ENCODE measurements around the gene E2F8.
"Not testable (repeated sequence)": the region's sequence is repeated elsewhere in the genome, so short reads cannot be mapped to it uniquely, and the experiment has no call there.

Gene E2F8, protein sequence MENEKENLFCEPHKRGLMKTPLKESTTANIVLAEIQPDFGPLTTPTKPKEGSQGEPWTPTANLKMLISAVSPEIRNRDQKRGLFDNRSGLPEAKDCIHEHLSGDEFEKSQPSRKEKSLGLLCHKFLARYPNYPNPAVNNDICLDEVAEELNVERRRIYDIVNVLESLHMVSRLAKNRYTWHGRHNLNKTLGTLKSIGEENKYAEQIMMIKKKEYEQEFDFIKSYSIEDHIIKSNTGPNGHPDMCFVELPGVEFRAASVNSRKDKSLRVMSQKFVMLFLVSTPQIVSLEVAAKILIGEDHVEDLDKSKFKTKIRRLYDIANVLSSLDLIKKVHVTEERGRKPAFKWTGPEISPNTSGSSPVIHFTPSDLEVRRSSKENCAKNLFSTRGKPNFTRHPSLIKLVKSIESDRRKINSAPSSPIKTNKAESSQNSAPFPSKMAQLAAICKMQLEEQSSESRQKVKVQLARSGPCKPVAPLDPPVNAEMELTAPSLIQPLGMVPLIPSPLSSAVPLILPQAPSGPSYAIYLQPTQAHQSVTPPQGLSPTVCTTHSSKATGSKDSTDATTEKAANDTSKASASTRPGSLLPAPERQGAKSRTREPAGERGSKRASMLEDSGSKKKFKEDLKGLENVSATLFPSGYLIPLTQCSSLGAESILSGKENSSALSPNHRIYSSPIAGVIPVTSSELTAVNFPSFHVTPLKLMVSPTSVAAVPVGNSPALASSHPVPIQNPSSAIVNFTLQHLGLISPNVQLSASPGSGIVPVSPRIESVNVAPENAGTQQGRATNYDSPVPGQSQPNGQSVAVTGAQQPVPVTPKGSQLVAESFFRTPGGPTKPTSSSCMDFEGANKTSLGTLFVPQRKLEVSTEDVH

DNA sequence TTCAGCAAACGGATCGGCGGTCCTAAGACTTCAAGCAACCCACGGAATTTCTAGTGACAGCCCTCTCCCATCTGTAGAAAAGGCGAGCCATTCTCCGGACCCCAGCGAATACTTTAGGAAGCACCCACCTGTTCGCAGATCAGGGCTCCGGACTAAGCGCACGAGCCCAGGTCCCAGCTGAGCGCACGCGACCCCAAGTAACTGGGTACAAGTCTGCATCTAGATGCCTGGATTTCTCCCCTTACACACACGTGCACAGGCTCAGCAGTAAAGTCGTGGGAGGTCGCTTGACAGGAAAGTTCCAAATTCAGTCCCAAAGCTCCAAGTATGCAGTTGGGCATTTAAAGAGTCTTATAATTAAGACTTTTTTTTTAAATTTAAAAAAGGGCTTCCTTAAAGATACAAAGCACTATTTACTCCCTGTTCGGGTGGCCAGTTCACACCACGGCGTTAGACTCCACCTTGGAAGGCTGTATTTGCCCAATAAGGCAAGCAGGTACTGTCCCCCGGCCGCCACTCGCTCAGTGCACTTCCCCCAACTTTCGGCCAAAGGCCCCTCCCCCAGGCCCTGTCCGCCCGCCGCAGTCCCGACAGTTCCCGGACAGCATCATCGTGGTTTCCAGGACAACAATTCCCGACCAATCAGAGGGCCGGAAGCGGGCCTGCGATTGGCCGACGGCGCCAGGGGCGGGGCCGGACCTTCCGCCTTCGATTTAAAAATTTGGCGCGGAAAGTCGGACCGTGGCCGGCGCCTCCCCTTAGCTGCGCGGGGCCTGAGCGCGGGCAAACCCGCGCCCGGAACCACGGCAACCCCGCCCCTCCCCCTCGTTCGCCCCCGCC lies at the start of gene E2F8:
Gene E2F8, minus strand, starts transcription at position 526 of the 840 bp plus-strand sequence. CDS start 824 bp downstream, outside the sequence.
- DNase-seq, result peak; percentile 89

DNA sequence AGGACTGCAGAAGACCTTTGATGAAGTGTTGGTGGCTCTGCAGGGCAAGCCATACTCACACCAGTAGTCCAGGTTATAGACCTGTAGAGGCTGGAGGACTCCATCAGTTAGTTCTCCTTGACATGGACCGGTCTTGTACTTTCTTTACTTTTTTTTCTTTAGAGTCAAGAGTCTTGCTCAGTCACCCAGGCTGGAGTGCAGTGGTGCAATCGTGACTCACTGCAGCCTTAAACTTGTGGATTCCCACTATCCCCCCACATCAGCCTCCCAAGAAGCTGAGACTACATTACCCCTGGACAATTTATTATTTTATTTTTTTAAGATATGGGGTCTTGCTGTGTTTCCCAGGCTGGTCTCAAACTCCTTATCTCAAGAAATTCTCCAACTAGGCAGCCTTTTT lies 49.6 kb upstream of the E2F8 start:
- no peak for DNase-seq

DNA sequence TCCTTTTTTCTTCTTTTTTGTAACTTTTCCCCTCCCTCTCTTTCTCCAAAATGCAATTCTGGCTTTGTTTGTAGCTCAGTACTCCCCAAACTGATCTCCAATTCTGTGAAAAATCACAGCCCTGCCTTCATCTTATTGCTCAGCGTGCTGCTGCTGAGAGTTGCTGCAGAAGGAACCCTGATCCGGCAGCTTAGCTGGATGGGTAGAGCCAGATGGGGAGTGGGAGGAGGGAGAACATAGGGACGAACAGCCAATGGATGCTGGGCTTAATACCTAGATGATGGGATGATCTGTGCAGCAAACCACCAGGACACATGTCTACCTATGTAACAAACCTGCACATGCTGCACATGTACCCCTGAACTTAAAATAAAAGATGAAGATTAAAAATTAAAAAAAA lies 47.5 kb upstream of the E2F8 start:
- no peak for DNase-seq

DNA sequence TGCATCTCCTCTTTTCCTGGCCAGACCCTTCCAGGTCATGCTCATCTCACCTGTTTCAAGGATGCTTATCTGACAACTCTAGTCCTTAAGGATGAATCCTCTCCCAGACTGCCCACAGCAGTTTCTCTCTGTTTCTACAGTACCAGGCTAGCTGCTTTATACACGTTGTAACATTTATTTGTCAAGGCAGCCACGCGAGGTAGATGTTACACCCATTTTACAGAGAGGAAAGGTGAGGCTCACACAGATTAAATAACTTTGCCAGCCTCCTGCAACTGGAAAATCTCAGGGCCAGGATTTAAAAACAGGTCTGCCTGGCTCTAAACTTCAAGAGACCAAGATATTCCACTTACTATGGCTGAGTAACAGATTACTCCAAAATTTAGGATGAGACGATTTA lies 45.7 kb upstream of the E2F8 start:
- no peak for DNase-seq

DNA sequence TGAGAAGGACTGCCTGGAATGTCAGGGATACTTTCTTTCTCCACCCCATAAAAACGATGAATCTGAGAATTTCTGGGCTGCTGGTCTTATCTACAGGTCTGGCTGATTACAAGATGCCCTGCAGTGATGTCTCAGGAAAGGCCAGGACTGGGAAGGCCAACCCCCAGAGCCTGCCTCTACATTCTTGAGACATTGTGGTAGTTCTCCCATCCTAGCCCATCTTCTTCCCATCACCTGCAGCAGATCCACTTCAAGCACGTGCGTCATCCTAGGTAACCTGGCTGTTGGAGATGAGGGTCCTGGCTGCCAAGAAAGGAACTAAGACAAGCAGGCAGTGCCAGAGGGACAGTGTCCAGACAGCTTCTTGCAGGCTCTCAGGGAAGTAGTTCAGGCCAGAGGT lies 44.1 kb upstream of the E2F8 start:
- DNase-seq, result no peak

DNA sequence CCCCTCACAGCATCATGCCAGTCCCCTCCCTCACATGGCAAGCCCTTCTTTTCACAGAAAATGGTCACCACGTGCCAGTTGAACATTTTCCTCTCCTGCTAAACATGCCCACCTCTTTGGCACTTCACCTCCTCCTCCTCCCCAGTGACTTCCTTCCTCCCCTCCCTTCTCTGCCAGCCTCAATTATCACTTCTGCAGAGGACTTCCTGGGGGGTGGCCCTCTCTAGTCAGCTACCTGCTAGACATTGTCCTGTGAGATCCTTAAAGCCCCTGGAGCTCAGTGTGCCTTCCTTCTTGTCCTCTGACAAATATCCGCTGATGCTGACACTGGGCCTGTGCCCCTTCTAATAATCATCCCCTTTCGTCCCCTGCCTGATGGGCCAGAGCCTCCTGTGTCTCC lies 43.2 kb upstream of the E2F8 start:
- DNase-seq, result no peak

DNA sequence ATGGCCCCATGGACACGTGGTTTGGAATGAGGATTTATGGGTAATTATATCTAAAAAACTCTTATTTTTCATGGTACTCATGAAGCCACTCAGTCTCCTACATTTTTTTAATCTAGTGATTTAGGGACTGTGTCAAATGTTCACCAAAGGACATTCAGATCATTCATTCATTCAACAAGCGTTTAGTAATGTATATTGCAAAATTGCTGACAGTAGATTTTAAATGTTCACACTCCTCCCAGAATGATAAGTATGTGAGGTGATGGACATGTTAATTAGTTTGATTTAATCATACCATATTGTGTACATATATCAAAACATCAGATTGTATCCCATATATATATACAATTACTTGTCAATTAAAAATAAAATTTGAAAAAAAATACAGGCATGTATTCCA lies 40.8 kb upstream of the E2F8 start:
- no peak for DNase-seq

DNA sequence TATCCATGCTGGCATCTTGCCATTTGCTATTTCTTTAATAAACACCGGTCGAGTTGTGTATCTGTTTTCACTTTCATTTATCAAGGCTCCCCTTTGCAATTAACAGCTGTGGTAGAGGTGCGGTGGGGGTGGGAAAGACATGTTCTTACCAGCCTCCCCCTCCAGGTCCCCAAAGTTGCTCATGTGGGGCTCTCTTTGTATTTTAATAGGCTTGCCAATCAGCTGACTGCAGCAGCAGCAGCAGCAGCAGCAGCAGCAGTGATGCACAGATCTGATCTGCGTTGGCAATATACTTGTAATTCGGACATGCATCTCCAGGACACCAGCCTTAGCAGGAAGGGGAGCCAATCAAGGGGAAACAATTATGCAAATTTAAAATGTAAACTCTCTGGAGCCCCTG lies 40.3 kb upstream of the E2F8 start:
- no peak for DNase-seq

DNA sequence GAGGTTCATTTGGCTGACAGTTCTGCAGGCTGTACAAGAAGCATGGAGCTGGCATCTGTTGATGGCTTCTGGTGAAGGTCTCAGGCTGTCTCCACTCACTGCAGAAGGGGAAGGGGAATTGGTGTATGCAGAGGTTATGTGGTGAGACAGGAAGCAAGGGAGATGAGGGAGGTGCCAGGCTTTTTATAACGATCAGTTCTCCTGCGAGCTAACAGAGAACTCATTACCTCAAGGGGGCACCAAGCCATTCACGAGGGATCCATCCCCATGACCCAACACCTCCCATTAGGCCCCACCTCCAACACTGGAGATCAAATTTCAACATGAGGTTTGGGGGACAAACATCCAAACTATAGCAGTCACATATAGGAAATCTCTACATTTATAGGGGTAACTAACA lies 38.7 kb upstream of the E2F8 start:
- DNase-seq, result no peak

DNA sequence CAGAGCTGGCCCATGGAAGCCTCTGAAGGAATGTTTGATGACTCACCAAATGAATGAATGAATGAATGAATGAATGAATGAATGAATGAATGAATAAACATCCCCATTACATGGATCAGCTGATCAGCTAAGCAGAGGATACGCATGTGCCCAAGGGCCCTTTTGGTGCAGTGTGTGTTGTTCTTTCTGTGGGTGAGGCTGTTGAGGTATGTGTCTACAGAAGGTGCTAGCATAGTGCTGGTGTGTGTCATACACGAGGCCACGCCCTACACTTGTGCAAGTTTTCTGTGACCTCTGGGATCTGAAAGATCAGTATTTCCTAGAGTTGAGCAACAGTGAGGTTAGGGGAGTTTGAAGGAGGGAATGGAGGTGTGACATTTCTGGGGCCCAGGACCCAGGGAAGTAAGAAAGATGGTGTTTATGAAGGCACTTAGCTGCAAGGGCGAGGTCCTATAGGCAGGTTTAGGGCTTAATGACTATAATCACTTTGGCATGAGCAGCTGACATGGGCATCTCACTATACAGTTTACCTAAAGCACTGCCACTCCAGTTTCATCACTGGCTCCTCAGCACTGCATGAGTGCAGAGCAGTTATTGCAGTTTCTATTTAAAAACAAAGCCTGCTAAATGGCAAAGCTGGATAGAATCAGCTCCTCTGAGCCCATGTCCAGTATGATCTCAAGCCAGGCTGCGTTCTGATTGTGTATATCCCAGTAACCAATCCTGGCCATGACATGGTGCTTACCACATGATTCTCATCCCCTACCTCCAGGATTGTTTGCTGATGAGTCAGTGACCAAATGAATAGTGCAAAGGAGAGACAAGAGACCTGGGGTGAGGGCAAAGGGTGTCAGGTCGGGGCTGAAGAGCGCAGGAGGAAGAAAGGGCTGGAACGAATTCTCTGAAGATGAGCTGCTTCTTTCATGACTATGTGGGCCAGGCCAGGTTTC lies 36.4 kb upstream of the E2F8 start:
- DNase-seq, result no peak

DNA sequence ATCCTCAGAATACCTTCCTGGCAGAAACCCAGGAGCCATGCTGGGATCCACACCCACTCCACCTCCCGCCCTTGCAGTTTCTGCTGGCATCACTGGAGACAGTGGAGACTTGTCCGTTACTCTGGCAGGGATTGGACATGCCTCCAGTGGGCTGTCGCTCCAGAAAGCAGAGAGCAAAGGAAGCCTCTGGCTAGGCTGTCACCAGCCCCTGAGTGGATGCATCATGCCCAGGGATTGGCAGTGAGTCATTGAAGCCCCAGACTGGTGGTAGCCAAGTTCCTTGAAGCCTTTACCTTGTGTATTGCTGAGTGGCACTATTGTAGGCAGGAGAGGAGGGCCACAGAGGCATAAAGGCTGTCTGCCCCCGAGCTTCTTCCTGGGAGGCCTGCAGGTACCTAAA lies 34.8 kb upstream of the E2F8 start:
- no peak for DNase-seq

DNA sequence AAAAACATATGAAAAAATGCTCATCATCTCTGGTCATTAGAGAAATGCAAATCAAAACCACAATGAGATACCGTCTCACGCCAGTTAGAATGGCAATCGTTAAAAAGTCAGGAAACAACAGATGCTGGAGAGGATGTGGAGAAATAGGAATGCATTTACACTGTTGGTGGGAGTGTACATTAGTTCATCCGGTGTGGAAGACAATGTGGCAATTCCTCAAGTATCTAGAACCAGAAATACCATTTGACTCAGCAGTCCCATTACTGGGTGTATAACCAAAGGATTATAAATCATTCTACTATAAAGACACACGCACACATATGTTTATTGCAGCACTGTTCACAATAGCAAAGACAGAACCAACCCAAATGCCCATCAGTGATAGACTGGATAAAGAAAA lies 32.5 kb upstream of the E2F8 start:
- not testable (repeated sequence) for DNase-seq

DNA sequence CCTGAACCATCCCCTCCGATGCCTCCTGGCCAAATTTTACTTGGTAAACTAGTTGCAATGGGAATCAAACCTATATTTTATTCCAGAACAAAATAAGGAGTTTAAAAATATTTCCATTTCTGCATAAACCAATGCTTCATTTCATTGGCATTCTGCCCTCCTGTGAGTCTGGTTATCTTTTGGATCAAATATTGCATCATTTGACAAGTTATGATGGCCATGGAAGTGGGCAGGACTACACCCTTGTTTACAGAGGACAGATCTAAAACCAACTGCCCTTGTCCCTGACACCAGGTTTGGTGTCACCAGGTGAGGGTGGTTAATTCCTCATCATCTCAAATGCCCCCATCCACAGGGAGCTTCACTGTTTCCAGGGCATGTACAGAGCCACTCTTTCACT lies 28.2 kb upstream of the E2F8 start:
- no peak for DNase-seq

DNA sequence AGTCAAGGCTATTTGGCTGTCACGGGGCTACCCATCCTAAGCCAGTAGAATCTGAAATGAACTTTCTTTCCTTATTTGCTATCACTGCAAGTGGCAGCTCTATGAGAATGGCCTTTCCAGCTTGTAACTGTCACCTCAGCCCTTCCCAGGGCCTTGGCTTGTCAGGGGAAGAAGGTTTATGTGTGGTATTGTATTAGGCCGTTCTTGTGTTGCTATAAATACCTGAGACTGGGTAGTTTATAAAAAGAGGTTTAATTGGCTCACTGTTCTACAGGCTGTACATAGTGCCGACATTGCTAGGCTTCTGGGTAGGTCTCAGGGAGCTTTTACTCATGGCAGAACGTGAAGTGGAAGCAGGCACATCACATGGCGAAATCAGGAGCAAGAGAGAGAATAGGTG lies 26.8 kb upstream of the E2F8 start:
- DNase-seq, result no peak

DNA sequence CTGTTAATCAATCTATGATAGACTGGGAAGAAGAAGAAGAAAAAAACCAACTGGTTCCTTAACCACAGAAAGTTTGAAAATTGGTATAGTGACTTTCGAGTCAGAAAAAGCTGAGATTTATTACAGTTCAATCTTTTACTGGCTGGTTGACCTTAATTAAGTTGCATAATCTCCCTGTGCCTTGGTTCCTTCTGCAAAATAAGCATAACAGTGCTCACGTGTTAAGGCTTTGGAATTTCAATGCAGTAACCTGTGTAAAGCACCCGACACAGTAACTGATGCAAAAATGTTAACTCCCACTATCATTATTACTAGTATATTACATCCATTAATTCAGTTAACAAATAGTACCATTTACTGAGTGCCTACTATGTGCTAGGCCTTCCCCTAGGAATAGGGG lies 22.6 kb upstream of the E2F8 start:
- DNase-seq, result no peak

DNA sequence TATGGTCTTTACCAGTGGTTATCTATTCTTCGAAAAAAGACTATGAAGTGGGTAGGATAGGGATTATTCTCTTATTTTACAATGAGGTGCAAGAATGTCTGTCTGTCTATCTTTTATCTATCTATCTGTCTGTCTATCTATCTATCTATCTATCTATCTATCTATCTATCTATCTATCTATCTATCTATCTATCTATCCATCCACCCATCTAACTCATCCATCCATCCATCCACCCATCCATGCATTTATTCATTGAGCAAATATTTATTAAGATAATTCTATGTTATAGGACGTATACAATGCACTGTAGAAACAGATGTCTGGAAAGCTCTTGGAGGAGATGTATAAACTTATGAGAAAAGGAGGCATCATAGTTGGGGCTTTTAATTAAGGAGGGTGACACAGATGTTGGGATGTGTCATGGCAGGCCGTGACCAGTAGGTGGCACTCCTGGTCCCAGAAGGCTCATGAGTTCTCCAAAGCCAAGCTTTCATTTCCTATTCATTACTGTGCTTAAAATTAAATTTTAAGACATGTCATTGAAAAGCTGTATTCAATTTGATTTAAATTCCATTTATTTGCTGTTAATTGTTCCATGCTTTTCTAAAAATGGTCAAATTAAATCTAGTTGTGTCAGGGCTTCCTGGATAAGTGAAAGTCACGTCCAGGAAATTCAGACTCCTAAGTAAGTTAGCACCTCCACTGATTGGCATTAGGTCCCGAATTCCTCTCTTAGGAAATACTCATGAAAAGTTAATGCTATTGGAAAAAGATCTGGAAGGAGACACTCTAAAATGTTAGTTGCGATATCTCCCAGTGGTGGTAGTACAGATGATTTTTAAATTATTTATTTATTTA lies 19.0 kb upstream of the E2F8 start:
- DNase-seq, result peak; percentile 70

DNA sequence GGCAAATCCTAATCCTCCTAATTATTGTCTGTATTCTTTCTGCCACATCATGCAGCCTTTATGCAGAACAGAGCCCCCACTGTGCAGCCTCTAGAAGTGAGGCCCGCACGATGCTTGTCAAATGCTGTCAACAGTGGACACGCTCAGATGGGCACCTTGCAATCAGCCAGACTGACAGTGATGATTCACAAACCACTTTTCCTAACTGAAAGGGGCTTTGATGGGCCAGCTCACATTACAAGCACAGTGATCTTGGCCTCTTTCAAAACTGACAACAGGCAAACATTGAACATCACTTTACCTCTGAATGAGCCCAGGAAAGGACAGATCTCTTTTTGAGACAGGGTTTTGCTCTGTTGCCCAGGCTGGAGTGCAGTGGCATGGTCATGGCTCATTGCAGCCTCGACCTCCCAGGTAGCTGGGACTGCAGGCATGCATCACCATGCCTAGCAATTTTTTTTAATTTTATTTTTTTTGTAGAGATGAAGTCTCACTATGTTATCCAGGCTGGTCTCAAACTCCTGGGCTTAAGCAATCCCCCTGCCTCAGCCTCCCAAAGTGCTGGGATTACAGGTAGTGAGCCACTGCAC lies 18.0 kb upstream of the E2F8 start:
- DNase-seq, result no peak

DNA sequence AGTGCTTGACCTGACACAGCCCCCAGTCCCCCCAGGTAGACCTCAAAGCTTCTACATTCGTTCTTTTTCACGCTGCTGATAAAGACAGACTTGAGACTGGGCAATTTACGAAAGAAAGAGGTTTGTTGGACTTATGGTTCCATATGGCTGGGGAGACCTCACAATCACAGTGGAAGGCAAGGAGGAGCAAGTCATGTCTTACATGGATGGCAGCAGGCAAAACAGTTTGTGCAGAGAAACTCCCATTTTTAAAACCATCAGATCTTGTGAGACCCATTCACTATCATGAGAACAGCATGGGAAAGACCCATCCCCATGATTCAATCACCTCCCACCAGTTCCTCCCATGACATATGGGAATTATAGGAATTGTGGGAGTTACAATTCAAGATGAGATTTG lies 13.7 kb upstream of the E2F8 start:
- DNase-seq, result not testable (repeated sequence)

DNA sequence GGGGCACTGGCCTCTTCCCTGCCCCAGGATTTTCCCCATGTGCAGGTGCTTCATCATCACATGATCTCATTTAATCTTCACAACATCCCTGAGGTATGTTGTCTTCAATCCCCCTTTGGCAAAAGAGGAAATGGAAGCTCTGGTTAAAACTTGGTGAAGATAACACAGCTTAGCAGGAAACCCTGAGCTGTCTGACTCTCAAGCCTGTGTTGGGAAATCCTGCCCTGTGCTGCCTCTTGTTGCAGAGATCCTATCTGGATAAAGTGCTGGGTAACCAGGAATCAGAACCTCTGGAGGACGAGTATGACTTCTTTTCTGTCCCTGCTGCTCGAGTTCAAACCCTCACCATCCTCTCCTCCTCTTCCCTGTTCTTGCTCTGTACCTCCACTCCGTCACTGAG lies 13.1 kb upstream of the E2F8 start:
- DNase-seq, result no peak

DNA sequence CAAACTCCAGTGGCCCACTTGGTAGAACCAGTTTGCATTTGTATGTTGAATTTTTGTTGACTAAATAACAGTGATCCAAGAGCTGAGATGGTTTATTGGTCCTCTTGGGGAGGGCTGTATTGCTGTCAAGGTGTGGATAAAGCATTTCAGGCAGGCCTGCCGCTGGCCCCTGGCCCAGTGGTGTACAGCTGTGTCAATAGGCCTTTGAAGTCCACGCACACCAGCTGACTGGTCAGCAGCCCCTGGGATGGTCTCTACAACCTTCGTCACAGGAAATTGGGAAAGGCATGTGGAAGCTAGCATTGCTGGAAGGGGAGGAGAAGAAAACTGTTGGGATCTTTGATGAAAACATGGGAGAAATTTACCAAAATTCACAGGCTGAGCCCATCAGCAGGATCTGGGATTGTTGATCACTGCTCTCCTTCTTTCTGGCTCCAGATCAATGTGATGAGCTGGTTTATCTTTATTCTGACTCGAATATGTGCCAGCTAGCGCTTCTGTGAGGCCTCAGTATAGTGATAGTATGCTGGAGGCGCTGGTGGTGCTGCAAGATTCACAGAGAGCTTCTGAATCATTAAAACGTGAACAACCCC lies 12.5 kb upstream of the E2F8 start:
- DNase-seq, result no peak

Measured in activated CD4-positive, CD25-positive, alpha-beta regulatory T cell treated with anti-CD3 and anti-CD28 coated beads, Interleukin-2, amount 50 U/mL, for 72 hours (primary cell).